Endothelial cell of umbilical vein (primary cell): ENCODE measurements around the gene HMGB3. TPM values are rescaled to one million over a fixed set of nuclear protein-coding genes. Genes with fewer than 3 reads are reported as not detected.

ENCODE experiments used
- BruUV-seq: library from RNA; stranded (reverse); fragments of 400-500 nt; replicated peaks from 2 replicates; lab custom pipeline; 2021; lab: Mats Ljungman, UMichigan
- CTCF ChIA-PET: fragments of 300-600, 350-600 bp; sonication (Branson Sonifier 250); formaldehyde crosslinking; loops from one replicate; lab custom pipeline; 2021; ENCODE audit warnings: antibody characterized with exemption, inconsistent platforms; lab: Charles Lee
- POLR2A ChIA-PET: fragments of 300-600, 350-600 bp; sonication (Branson Sonifier 250); formaldehyde crosslinking; loops from one replicate; lab custom pipeline; 2021; ENCODE audit warnings: antibody characterized with exemption, inconsistent platforms; lab: Charles Lee
- DNase-seq: peaks from one replicate; pipeline ENCODE4 v3.0.0-alpha.2; 2011; ENCODE audit warnings: low read depth, low spot score
- FAIRE-seq: peaks from 2 replicates; lab custom pipeline; 2011; peaks lifted over from hg19 to GRCh38; lab: Jason Lieb, UNC
- H2AFZ ChIP-seq: 2 replicates; pipeline ENCODE4 v1.6.0; 2012; ENCODE audit warnings: low read depth, low read length, control low read depth, inconsistent platforms
- H3K27ac ChIP-seq: 2 replicates; pipeline ENCODE4 v1.5.1; 2011; ENCODE audit warnings: low read depth, mild to moderate bottlenecking, control low read depth, low read length, moderate library complexity; ENCODE audit not compliant: insufficient read depth
- H3K27me3 ChIP-seq, 2 experiments: 2 replicates each; pipeline versions ENCODE4 v1.6.0 to v1.6.1; 2011; ENCODE audit warnings: low read length in 2 of 2, mixed read lengths in 1 of 2; ENCODE audit not compliant: control insufficient read depth in 2 of 2, insufficient read depth in 2 of 2
- H3K36me3 ChIP-seq, 2 experiments: 2 replicates in 1 of 2; 3 replicates in 1 of 2; pipeline ENCODE4 v1.5.1; 2011; ENCODE audit warnings: low read length in 2 of 2, mild to moderate bottlenecking in 1 of 2, moderate library complexity in 1 of 2; ENCODE audit not compliant: control insufficient read depth in 2 of 2, insufficient read depth in 2 of 2; ENCODE audit errors: extremely low read depth in 1 of 2
- H3K4me1 ChIP-seq: 3 replicates; pipeline ENCODE4 v1.5.1; 2011; ENCODE audit warnings: mild to moderate bottlenecking, low read length; ENCODE audit not compliant: control insufficient read depth, insufficient read depth; ENCODE audit errors: extremely low read depth
- H3K4me2 ChIP-seq: 2 replicates; pipeline ENCODE4 v1.6.1; 2011; ENCODE audit warnings: low read length, control low read depth, mixed read lengths; ENCODE audit not compliant: insufficient read depth
- H3K4me3 ChIP-seq, 3 experiments: fragments of 200-600 bp in 1 of 3; sonication (generic), shearing (Covaris generic) in 1 of 3; replicated peaks in 1 of 3; 2 replicates each; pipeline ENCODE4 v1.5.1; 2011 to 2016; ENCODE audit warnings: control low read depth in 3 of 3, low read length in 3 of 3, mild to moderate bottlenecking in 2 of 3, inconsistent platforms in 1 of 3, low read depth in 1 of 3, moderate library complexity in 1 of 3; ENCODE audit not compliant: insufficient read depth in 1 of 3
- H3K79me2 ChIP-seq: 2 replicates; pipeline ENCODE4 v1.6.0; 2012; ENCODE audit warnings: low read length, inconsistent platforms; ENCODE audit not compliant: control insufficient read depth, insufficient read depth
- H3K9ac ChIP-seq: replicated peaks from 2 replicates; pipeline ENCODE3; 2011; ENCODE audit warnings: low read length, control low read depth; ENCODE audit not compliant: insufficient read depth; ENCODE audit errors: extremely low read depth
- H3K9me1 ChIP-seq: replicated peaks from 3 replicates; pipeline ENCODE4 v1.6.0; 2011; ENCODE audit warnings: mild to moderate bottlenecking, low read length; ENCODE audit not compliant: control insufficient read depth, insufficient read depth; ENCODE audit errors: extremely low read depth
- H3K9me3 ChIP-seq: replicated peaks from 2 replicates; pipeline ENCODE4 v1.5.1; 2012; ENCODE audit warnings: low read length, inconsistent platforms; ENCODE audit not compliant: control insufficient read depth, insufficient read depth
- H4K20me1 ChIP-seq: replicated peaks from 2 replicates; pipeline ENCODE3; 2011; ENCODE audit warnings: mild to moderate bottlenecking, low read length; ENCODE audit not compliant: control insufficient read depth, insufficient read depth; ENCODE audit errors: extremely low read depth
- EZH2 ChIP-seq: IDR thresholded peaks from 2 replicates; pipeline ENCODE4 v1.6.1; 2012; ENCODE audit warnings: borderline replicate concordance, low read depth, mild to moderate bottlenecking, moderate library complexity, low read length, inconsistent platforms; ENCODE audit not compliant: severe bottlenecking
- FOS ChIP-seq: IDR thresholded peaks from 2 replicates; pipeline ENCODE4 v1.6.1; 2011; ENCODE audit warnings: mild to moderate bottlenecking, low read length, moderate library complexity, borderline replicate concordance; ENCODE audit not compliant: insufficient read depth
- GATA2 ChIP-seq: IDR thresholded peaks from 2 replicates; pipeline ENCODE4 v1.7.0; 2011; ENCODE audit warnings: low read depth, mild to moderate bottlenecking, moderate library complexity, mixed read lengths, low read length; ENCODE audit not compliant: insufficient read length, insufficient read depth
- JUN ChIP-seq: IDR thresholded peaks from 2 replicates; pipeline ENCODE4 v1.6.1; 2011; ENCODE audit warnings: borderline replicate concordance, low read depth; ENCODE audit not compliant: insufficient read length, insufficient read depth
- MAX ChIP-seq: IDR thresholded peaks from 2 replicates; pipeline ENCODE4 v1.6.1; 2011; ENCODE audit not compliant: insufficient read depth, insufficient read length
- MYC ChIP-seq: IDR thresholded peaks from one replicate; pipeline ENCODE4 v1.6.1; 2011; ENCODE audit warnings: mild to moderate bottlenecking, low read depth, low read length
- POLR2A ChIP-seq: IDR thresholded peaks from 2 replicates; pipeline ENCODE4 v1.6.1; 2012; ENCODE audit warnings: low read depth, mild to moderate bottlenecking, control low read depth, low read length
- POLR2AphosphoS5 ChIP-seq: IDR thresholded peaks from 2 replicates; pipeline ENCODE4 v1.6.1; 2012; ENCODE audit warnings: low read depth, mild to moderate bottlenecking, control low read depth, low read length, moderate library complexity; ENCODE audit not compliant: insufficient read depth
- dilution Hi-C: fragments of 300-500 bp; cut with MboI; formaldehyde crosslinking; loops from one replicate; pipeline ENCODE4 v1.15.0; 2019; ENCODE audit warnings: low sequenced_read_pairs; ENCODE audit not compliant: extremely low pct_ligation_motif_present
- intact Hi-C: fragments of 100-400 bp; cut with micrococcal nuclease; formaldehyde crosslinking; loops from one replicate; pipeline ENCODE4 v1.10.0; 2022
- polyA plus RNA-seq, 4 experiments: library from polyadenylated mRNA; depleted of rRNA in 3 of 4; stranded (reverse) in 3 of 4; unstranded in 1 of 4; fragments of >200 nt; gene quantifications; 2 replicates each; pipeline versions ENCODE4 v1.2.1 to v1.2.3, GENCODE V29; 2011 to 2012; ENCODE audit warnings: missing spikeins in 1 of 4
- total RNA-seq: library from RNA; stranded (reverse); gene quantifications from 2 replicates; pipeline ENCODE4 v1.2.3, GENCODE V29; 2021
- TF ChIP-seq, protein P1 (sequence below), 2 donors: IDR thresholded peaks; 1 replicate in 1 of 2; 2 replicates in 1 of 2; pipeline ENCODE4 v1.5.1; 2011; ENCODE audit warnings: low read length in 2 of 2, mild to moderate bottlenecking in 2 of 2, moderate library complexity in 2 of 2, control low read depth in 1 of 2, inconsistent platforms in 1 of 2, low read depth in 1 of 2; ENCODE audit not compliant: insufficient read depth in 1 of 2; ENCODE audit errors: extremely low read depth in 1 of 2

Gene HMGB3
- total and polyA plus RNA-seq, 2 donors (not counting 3 experiments of a cell fraction or from before 2014, with no cell fraction given): 13.7 to 124 TPM

DNA sequence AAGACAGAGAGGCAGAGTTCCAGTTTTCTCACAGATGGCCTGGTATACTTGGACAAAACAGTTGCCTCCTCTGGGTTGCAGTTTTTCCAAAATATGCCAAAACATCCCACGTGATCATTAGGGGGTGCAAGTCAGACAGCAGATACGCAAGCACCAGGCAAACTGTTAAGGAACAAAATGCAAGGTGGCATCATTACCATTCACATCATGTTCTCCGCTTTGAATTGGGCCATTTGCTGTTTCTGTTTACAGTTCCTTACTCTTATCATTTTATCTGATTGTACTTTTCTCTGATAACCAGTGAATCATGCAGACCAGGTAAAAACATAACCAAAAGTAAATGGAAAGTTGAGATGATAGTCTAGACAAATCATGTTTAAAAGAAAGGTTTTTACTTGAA is 16.4 kb upstream of the HMGB3 start:
- no peaks in the 10 kb centered on the region for H4K20me1 ChIP-seq
- BruUV-seq: no TSS peak
- FAIRE-seq (no peak), DNase-seq (no peak)
- H3K27me3 ChIP-seq: peaks cover 0 to 1% of the 10 kb centered on the region in 2 experiments
- dilution Hi-C loops (no loop called here), intact Hi-C loops (no loop called here)
- H3K36me3 ChIP-seq: no peaks in the 10 kb centered on the region
- no peaks in the 10 kb centered on the region for H3K4me1 ChIP-seq
- no peak overlapping the region for H3K9ac ChIP-seq
- H2AFZ ChIP-seq: no peak overlapping the region
- TF ChIP-seq FOS (no peak), EZH2 (no peak), JUN (no peak), POLR2AphosphoS5 (no peak), MAX (no peak), POLR2A (no peak), GATA2 (no peak), MYC (no peak)
- TF ChIP-seq, protein P1, sequence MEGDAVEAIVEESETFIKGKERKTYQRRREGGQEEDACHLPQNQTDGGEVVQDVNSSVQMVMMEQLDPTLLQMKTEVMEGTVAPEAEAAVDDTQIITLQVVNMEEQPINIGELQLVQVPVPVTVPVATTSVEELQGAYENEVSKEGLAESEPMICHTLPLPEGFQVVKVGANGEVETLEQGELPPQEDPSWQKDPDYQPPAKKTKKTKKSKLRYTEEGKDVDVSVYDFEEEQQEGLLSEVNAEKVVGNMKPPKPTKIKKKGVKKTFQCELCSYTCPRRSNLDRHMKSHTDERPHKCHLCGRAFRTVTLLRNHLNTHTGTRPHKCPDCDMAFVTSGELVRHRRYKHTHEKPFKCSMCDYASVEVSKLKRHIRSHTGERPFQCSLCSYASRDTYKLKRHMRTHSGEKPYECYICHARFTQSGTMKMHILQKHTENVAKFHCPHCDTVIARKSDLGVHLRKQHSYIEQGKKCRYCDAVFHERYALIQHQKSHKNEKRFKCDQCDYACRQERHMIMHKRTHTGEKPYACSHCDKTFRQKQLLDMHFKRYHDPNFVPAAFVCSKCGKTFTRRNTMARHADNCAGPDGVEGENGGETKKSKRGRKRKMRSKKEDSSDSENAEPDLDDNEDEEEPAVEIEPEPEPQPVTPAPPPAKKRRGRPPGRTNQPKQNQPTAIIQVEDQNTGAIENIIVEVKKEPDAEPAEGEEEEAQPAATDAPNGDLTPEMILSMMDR (IDR thresholded peaks at IDR 0.05; ENCODE audit: extremely low read depth in 1 of 2, insufficient read depth in 1 of 2, low read depth in 1 of 2, low read length in 2 of 2): no peak
- H3K27ac ChIP-seq: no peak overlapping the region
- no peak overlapping the region for H3K4me2 ChIP-seq
- CTCF ChIA-PET: no interaction called here
- no peaks in the 10 kb centered on the region for H3K9me1 ChIP-seq
- POLR2A ChIA-PET: no interaction called here
- no peaks in the 10 kb centered on the region for H3K9me3 ChIP-seq
- H3K79me2 ChIP-seq: no peaks in the 10 kb centered on the region
- no peak overlapping the region for H3K4me3 ChIP-seq
